Kidney (tissue), 14 donors: Measurements from ENCODE around the gene PLA2G6. TPM values are rescaled to one million over a fixed set of nuclear protein-coding genes. Genes with fewer than 3 reads are reported as not detected.

Experiments
- DNase-seq, 5 donors: peaks; one replicate each; pipeline ENCODE4 v3.0.0-alpha.2; 2013 to 2020
- FAIRE-seq: peaks from 2 replicates; lab custom pipeline; 2012; peaks lifted over from hg19 to GRCh38; lab: Jason Lieb, UNC
- H3K27ac ChIP-seq, 2 donors: one replicate each; pipeline ENCODE4 v1.7.0; 2013; ENCODE audit warnings: low read depth in 2 of 2, low read length in 2 of 2, inconsistent platforms in 1 of 2
- H3K27me3 ChIP-seq: one replicate; pipeline ENCODE4 v1.7.1; 2013; ENCODE audit warnings: low read length, inconsistent platforms; ENCODE audit not compliant: control insufficient read depth, insufficient read depth
- H3K36me3 ChIP-seq, 3 donors: one replicate each; pipeline versions ENCODE4 v1.7.0 to v1.7.1; 2013; ENCODE audit warnings: low read length in 3 of 3, control low read depth in 1 of 3, inconsistent platforms in 1 of 3; ENCODE audit not compliant: insufficient read depth in 3 of 3, control insufficient read depth in 2 of 3
- H3K4me1 ChIP-seq, 3 donors: one replicate each; pipeline versions ENCODE4 v1.7.0 to v1.7.1; 2013; ENCODE audit warnings: low read length in 3 of 3, inconsistent platforms in 1 of 3, low read depth in 1 of 3; ENCODE audit not compliant: control insufficient read depth in 2 of 3, insufficient read depth in 2 of 3
- H3K4me3 ChIP-seq, 3 donors: one replicate each; pipeline versions ENCODE4 v1.7.0 to v1.8.1; 2013; ENCODE audit warnings: low read length in 3 of 3, control low read depth in 1 of 3, inconsistent platforms in 1 of 3
- H3K9ac ChIP-seq, 3 donors: one replicate each; pipeline versions ENCODE4 v1.7.0 to v1.7.1; 2013; ENCODE audit warnings: low read length in 3 of 3, control low read depth in 1 of 3, inconsistent platforms in 1 of 3
- H3K9me3 ChIP-seq, 3 donors: one replicate each; pipeline versions ENCODE4 v1.7.0 to v1.7.1; 2013; ENCODE audit warnings: low read length in 3 of 3, control low read depth in 1 of 3, inconsistent platforms in 1 of 3; ENCODE audit not compliant: control insufficient read depth in 2 of 3, insufficient read depth in 1 of 3
- CTCF ChIP-seq: IDR thresholded peaks from 3 replicates; pipeline ENCODE4 v1.5.1; 2012; ENCODE audit warnings: mild to moderate bottlenecking, moderate library complexity, borderline replicate concordance; ENCODE audit not compliant: insufficient read depth; ENCODE audit errors: extremely low read depth
- intact Hi-C: fragments of 100-400 bp; cut with DNase I; formaldehyde crosslinking; loops from one replicate; pipeline ENCODE4 v1.11.1; 2022
- polyA plus RNA-seq: library from polyadenylated mRNA; stranded (reverse); fragments of 350-450 nt; fragmentation: Illumina TruSeq; extraction: RNeasy Lipid Tissue Mini Kit (QIAGEN cat#74804); gene quantifications from one replicate; pipeline ENCODE4 v1.2.3, GENCODE V29; 2014; ENCODE audit warnings: low read depth, low replicate concordance; ENCODE audit not compliant: insufficient read depth
- total RNA-seq: library from RNA; stranded (reverse); fragmentation: NEBNext Ultra II Directional; extraction: Animal tissue kit (Norgen Biotek cat#: 25700); gene quantifications from one replicate; pipeline ENCODE4 v1.2.1, GENCODE V29; 2021
- donor health status: control.
- donor health status: control.
- donor health status: control.
- donor health status: control.
- donor health status: control.
- donor health status: DM: yes; HTN: yes; CAD: no.
- donor health status: Normal renal cell carcinoma (clear cell type).

Gene PLA2G6
- total and polyA plus RNA-seq, 2 donors from 2014 or later: 26.6 to 61.6 TPM

GRCh38 chr22:38081941-38082828 lies 99.4 kb downstream of the PLA2G6 start:
- H3K4me3 ChIP-seq: no peak overlapping the region
- no peaks in the 10 kb centered on the region for H3K36me3 ChIP-seq
- DNase-seq: peak in 2 of 5 donors; percentile 66 to 78
- no peak overlapping the region for H3K27ac ChIP-seq
- H3K27me3 ChIP-seq: peaks cover 3% of the 10 kb centered on the region
- FAIRE-seq: no peak
- H3K9ac ChIP-seq: no peak overlapping the region
- peaks cover 0 to 8% (median 0%) of the 10 kb centered on the region in 3 donors for H3K4me1 ChIP-seq
- no peaks in the 10 kb centered on the region for H3K9me3 ChIP-seq
- no peak for TF ChIP-seq CTCF
- intact Hi-C loops: no loop called here

GRCh38 chr22:38081636-38081940 lies 100.0 kb downstream of the PLA2G6 start:
- no peak for TF ChIP-seq CTCF
- no peaks in the 10 kb centered on the region for H3K36me3 ChIP-seq
- no peaks in the 10 kb centered on the region for H3K9me3 ChIP-seq
- intact Hi-C loops: no loop called here
- peaks cover 3% of the 10 kb centered on the region for H3K27me3 ChIP-seq
- no peak overlapping the region for H3K9ac ChIP-seq
- FAIRE-seq: no peak
- H3K27ac ChIP-seq: no peak overlapping the region
- no peak for DNase-seq
- H3K4me1 ChIP-seq: peaks cover 0 to 8% (median 0%) of the 10 kb centered on the region in 3 donors
- no peak overlapping the region for H3K4me3 ChIP-seq

DNA sequence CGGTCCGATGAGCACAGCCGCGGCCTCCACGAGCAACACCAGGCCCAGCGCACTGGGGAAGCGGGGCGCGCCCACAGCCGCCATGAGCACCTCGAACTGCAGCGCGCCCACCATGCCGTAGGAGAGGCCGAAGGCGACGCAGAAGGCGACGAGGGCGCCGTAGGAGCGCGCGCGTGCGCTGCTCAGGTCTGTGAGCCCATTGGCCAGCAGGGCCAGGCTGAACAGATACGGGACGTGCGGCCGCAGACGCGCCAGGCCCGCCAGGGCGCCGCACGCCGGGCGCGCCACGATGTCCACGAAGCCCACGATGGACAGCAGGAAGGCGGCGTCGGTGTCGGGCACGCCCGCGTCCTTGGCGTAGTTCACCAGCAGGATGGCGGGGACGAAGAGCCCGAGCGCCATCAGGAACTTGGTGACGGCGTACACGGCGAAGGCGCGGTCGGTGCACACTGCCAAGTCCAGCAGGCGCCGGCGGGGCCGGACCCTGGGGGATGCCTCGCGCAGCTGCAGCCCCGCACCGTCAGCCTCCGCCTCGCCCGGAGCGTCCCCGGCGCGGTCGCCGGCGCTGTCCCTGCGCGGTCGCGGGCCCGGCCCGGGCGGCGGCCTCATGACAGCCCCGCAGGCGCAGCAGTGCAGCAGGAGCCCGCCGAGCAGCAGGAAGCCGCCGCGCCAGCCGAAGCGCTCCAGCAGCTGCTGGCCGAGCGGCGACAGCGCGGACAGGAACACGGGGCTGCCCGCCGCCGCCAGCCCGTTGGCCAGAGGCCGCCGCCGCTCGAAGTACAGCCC lies 100.6 kb downstream of the PLA2G6 start:
- H3K27ac ChIP-seq: no peak overlapping the region
- FAIRE-seq: no peak
- intact Hi-C loops: no loop called here
- no peak for TF ChIP-seq CTCF
- H3K9ac ChIP-seq: no peak overlapping the region
- peaks cover 3% of the 10 kb centered on the region for H3K27me3 ChIP-seq
- H3K36me3 ChIP-seq: no peaks in the 10 kb centered on the region
- DNase-seq: peak; percentile 49 to 80 (median 63)
- no peaks in the 10 kb centered on the region for H3K9me3 ChIP-seq
- peaks cover 0 to 8% (median 0%) of the 10 kb centered on the region in 3 donors for H3K4me1 ChIP-seq
- peak overlapping the region in 1 of 3 donors; percentile 35 for H3K4me3 ChIP-seq
